Adrenal gland (tissue), 12 donors: ENCODE data around the gene BRD2. TPM values are rescaled to one million over a fixed set of nuclear protein-coding genes. Genes with fewer than 3 reads are reported as not detected.
"Not testable (repeated sequence)": the region's sequence is repeated elsewhere in the genome, so short reads cannot be mapped to it uniquely, and the experiment has no call there.

Experiments used
- DNase-seq, 7 donors: peaks; one replicate each; pipeline ENCODE4 v3.0.0-alpha.2; 2019 to 2020
- H3K27ac ChIP-seq, 5 donors: fragments of 200-600 bp; sonication (generic) in 4 of 5; 1 replicate in 3 of 5; 2 replicates in 2 of 5; pipeline versions ENCODE4 v1.5.1 to v1.8.0; 2016 to 2020; ENCODE audit warnings: mild to moderate bottlenecking in 1 of 5
- H3K27me3 ChIP-seq: fragments of 200-600 bp; 2 replicates; pipeline ENCODE4 v1.8.0; 2021
- H3K36me3 ChIP-seq, 2 donors: fragments of 200-600 bp; replicated peaks in 1 of 2; 1 replicate in 1 of 2; 2 replicates in 1 of 2; pipeline versions ENCODE4 v1.5.1 to v1.8.0; 2018 to 2022
- H3K4me1 ChIP-seq, 2 donors: fragments of 200-600 bp; replicated peaks in 1 of 2; 1 replicate in 1 of 2; 2 replicates in 1 of 2; pipeline versions ENCODE4 v1.5.1 to v1.8.0; 2018 to 2021
- H3K4me3 ChIP-seq, 4 donors: fragments of 200-600 bp; sonication (generic) in 3 of 4; one replicate each; pipeline ENCODE4 v1.5.1; 2016 to 2018
- H3K9me3 ChIP-seq, 3 donors: fragments of 200-600 bp; sonication (generic) in 1 of 3; replicated peaks in 1 of 3; 1 replicate in 2 of 3; 2 replicates in 1 of 3; pipeline versions ENCODE4 v1.5.1 to v1.8.0; 2016 to 2021
- POLR2A ChIP-seq, 2 donors: fragments of 450-650 bp; IDR thresholded peaks; one replicate each; pipeline ENCODE4 v1.6.1; 2017; ENCODE audit warnings: antibody characterized with exemption in 2 of 2, mild to moderate bottlenecking in 2 of 2, moderate library complexity in 1 of 2
- WGBS, 4 donors: extraction: QIAGEN DNeasy Blood & Tissue Kit in 2 of 4; methylation state at CpG; one replicate each; pipeline versions ENCODE4 v1.1.5 to v1.1.7; 2013 to 2017; 5-methylcytosine and 5-hydroxymethylcytosine counted together
- intact Hi-C, 2 donors: fragments of 100-400 bp; cut with DNase I; formaldehyde crosslinking; loops; one replicate each; pipeline versions ENCODE4 v1.14.1 to v1.15.0; 2022 to 2023
- polyA plus RNA-seq, 3 donors: library from polyadenylated mRNA; stranded (reverse); fragments of 200-250 nt in 2 of 3; fragments of 350-450 nt in 1 of 3; fragmentation: Illumina TruSeq in 1 of 3; extraction: RNeasy Lipid Tissue Mini Kit (QIAGEN cat#74804) in 1 of 3; gene quantifications; one replicate each; pipeline ENCODE4 v1.2.3, GENCODE V29; 2013 to 2014
- total RNA-seq, 9 donors: library from RNA; depleted of rRNA in 4 of 9; stranded (reverse); fragments of >200 nt in 4 of 9; fragments of 120-200 nt in 1 of 9; fragmentation: NEBNext Ultra II Directional in 1 of 9; extraction: Animal tissue kit (Norgen Biotek cat#: 25700) in 1 of 9; gene quantifications; one replicate each; pipeline versions ENCODE4 v1.1.0 to v1.2.4, GENCODE V29; 2013 to 2023
- TF ChIP-seq, protein P1 (sequence below), 6 experiments: fragments of 450-650 bp in 4 of 6; fragments of 200-600 bp in 2 of 6; sonication (generic) in 1 of 6; IDR thresholded peaks; 1 replicate in 5 of 6; 2 replicates in 1 of 6; pipeline versions ENCODE4 v1.5.1 to v1.8.0; 2016 to 2021; ENCODE audit warnings: antibody characterized with exemption in 6 of 6, mild to moderate bottlenecking in 2 of 6, moderate library complexity in 1 of 6
- donor health status: healthy with polysubstance abuse.
- donor health status: Bipolar disorder and iron deficiency.
- donor health status: DM: yes; HTN: yes; CAD: no.
- donor health status: DM: no; HTN: no; CAD: no.
- donor health status: DM: no; HTN: no; CAD: no.
- donor health status: DM: yes; HTN: yes; CAD: no.

BRD2 gene
- total and polyA plus RNA-seq, 12 donors, result 127 to 288 (median 152) TPM

DNA sequence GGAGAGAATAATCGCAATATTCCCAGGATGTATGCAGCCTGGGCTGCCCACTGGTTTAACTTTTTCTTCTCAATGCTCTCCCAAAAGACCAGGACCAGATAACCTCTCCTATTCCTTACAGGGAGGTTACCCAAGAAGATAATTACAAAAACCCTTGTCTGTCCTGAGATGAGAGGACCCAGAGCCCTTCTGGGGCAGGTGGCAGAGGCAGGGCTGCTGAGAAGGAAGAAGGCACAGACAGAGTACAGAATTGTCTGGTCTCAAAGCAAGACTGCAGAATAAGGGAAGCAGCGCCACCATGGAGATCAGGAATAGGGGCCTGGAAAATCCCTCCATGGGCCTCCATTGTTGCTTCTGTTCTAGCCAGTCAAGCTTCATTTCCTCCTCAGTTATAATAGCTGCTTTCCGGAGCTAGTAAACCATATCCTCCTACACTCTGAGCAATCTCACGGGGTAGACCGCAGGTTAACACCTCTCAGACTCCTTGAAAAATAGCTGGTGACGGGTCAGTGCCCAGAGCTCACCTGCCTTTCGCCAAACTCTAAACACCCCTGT lies 27.1 kb upstream of the BRD2 start:
- Histone ChIP-seq H3K27ac (peak overlapping the region; percentile 64 to 85 (median 73)), H3K36me3 (no peaks in the 10 kb centered on the region), H3K4me1 (peaks cover 6 to 11% of the 10 kb centered on the region in 2 donors), H3K4me3 (no peak overlapping the region), H3K9me3 (no peaks in the 10 kb centered on the region), H3K27me3 (no peaks in the 10 kb centered on the region)
- DNase-seq, result no peak
- intact Hi-C loops, result no loop called here
- 53 to 72% (median 58%) methylated on average over 7 of the region's 7 CpGs for WGBS, 4 donors
- TF ChIP-seq POLR2A (IDR thresholded peaks at IDR 0.05), result no peak
- TF ChIP-seq, protein P1, sequence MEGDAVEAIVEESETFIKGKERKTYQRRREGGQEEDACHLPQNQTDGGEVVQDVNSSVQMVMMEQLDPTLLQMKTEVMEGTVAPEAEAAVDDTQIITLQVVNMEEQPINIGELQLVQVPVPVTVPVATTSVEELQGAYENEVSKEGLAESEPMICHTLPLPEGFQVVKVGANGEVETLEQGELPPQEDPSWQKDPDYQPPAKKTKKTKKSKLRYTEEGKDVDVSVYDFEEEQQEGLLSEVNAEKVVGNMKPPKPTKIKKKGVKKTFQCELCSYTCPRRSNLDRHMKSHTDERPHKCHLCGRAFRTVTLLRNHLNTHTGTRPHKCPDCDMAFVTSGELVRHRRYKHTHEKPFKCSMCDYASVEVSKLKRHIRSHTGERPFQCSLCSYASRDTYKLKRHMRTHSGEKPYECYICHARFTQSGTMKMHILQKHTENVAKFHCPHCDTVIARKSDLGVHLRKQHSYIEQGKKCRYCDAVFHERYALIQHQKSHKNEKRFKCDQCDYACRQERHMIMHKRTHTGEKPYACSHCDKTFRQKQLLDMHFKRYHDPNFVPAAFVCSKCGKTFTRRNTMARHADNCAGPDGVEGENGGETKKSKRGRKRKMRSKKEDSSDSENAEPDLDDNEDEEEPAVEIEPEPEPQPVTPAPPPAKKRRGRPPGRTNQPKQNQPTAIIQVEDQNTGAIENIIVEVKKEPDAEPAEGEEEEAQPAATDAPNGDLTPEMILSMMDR (IDR thresholded peaks at IDR 0.05), result no peak

DNA sequence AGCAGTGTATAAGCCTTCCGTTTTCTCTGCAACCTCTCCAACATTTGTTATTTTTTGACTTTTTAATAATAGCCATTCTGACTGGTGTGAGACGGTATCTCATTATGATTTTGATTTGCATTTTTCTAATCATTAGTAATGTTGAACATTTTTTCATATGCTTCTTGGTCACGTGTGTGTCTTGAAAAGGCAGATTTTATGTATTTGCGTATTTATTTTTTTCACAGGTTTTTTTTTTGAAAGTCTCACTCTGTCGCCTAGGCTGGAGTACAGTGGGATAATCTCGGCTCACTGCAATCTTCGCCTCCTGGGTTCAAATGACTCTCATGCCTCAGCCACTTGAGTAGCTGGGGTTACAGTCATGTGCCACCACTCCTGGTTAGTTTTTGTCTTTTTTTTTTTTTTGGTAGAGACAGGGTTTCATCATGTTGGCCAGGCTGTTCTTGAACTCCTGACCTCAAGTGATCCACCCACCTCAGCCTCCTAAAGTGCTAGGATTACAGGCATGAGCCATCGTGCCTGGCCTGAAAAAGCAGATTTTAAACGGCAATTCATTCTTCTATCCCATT lies 25.8 kb upstream of the BRD2 start:
- DNase-seq, H3K27me3 ChIP-seq, H3K4me3 ChIP-seq, intact Hi-C loops, H3K9me3 ChIP-seq, H3K27ac ChIP-seq, H3K36me3 ChIP-seq: not testable (repeated sequence)
- 78 to 84% (median 81%) methylated on average over 9 of the region's 9 CpGs for WGBS, 4 donors
- H3K4me1 ChIP-seq, result peaks cover 6 to 11% of the 10 kb centered on the region in 2 donors

DNA sequence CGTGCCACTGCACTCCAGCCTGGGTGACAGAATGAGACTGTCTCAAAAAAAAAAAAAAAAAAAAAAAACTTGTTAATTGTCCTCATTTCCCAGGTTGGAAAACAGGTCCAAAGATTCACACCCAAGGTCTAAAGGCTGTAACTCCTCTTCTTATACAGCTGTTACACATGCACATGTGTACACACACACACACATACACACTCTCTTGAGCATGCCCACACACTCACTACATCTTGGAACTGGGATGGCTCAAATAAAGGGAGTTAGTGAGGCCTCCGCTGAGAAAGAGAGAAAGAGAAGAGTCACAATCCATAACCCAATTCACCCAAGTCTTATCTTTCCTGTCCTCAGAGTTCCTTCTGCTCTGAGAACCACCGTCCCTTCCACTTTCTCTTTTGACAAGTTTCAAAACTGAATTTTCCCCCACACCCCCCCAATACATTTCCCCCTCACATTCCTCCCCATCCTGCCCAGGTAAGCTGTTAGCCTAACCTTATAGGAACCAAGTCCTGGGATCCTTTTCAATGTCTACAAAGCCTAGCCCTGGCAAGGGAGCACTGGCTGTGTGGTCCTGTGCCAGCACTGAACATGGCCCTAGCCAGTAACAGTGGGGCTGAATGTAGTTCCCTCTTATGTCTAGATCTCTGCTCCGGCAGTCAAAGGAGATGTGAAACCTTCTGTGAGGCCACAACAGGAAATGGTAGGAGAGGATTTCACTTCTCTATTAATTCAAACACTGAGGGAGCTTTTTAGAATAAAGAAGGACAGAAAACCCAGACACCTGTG lies 24.3 kb upstream of the BRD2 start:
- 67 to 80% (median 73%) methylated on average over 4 of the region's 4 CpGs for WGBS, 4 donors
- Histone ChIP-seq H3K36me3 (no peaks in the 10 kb centered on the region), H3K27me3 (no peaks in the 10 kb centered on the region), H3K27ac (peak overlapping the region in 3 of 5 donors; percentile 16 to 63 (median 38)), H3K4me3 (no peak overlapping the region), H3K4me1 (peaks cover 6 to 11% of the 10 kb centered on the region in 2 donors), H3K9me3 (no peaks in the 10 kb centered on the region)
- no peak for TF ChIP-seq POLR2A (IDR thresholded peaks at IDR 0.05)
- TF ChIP-seq, protein P1 (IDR thresholded peaks at IDR 0.05), result no peak
- DNase-seq, result peak in 1 of 7 donors; percentile 43
- intact Hi-C loops, result no loop called here

DNA sequence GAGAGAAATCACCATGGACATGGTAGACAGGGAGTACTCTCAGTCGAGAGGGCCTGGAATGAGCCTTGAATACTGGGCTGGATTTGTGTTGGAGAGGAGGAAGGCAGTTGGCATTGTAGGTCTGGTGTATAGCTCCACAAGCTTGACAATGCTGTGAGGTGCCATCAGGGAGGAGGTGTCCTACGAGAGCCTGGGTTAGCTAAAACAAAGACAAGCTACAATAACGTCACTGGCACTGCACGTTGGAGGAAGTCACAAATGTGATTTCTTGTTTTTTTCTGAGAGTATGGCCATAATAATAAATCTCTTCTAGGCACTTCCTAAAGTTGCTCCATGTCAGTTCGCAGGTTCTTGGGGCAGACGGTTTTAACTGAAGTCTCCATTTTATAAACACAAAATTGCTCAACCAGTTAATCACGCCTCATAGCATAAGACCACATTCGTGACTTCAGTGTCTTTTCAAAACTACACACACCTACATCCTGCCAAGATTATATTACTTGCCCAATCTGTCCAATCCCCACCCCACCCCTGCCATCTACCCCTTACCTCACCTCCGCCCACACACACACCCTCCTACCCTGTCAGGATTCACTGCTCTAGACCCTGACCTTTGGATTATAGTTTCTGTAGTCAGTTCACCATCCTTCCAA lies 23.2 kb upstream of the BRD2 start:
- TF ChIP-seq, protein P1 (IDR thresholded peaks at IDR 0.05), result no peak
- no peak for TF ChIP-seq POLR2A (IDR thresholded peaks at IDR 0.05)
- Histone ChIP-seq H3K27me3 (no peaks in the 10 kb centered on the region), H3K36me3 (no peaks in the 10 kb centered on the region), H3K9me3 (no peaks in the 10 kb centered on the region), H3K4me1 (peaks cover 6 to 8% of the 10 kb centered on the region in 2 donors), H3K27ac (peak overlapping the region in 4 of 5 donors; percentile 28 to 63 (median 48)), H3K4me3 (no peak overlapping the region)
- 74 to 87% (median 76%) methylated on average over 9 of the region's 9 CpGs for WGBS, 4 donors
- intact Hi-C loops, result no loop called here
- DNase-seq, result no peak
